Measurements from ENCODE around the gene FAM13A.

FAM13A gene

DNA sequence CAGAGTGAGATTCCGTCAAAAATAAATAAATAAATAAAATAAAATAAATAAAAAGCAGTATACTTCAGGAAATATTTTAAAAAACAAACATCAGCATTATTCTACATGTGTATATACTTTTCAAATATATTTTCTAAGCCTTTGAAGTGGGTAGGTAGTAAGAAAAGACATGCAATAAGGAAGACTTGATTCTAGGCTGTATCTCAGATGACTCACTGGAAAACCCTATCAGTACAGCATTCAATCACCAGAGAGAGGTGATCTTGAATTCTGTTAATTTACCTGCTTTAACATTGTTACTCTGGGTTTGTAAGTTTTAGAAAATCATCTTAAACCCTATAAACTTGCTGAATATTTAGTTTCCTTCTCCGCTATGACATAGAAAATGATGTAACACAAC is 252.8 kb downstream of the FAM13A start:
- H3K9me3 ChIP-seq (ENCODE audit: low read length) = no peaks in the 10 kb centered on the region
- H3K27ac ChIP-seq (ENCODE audit: low read depth, low read length) = no peak overlapping the region
- no peak overlapping the region for H3K9ac ChIP-seq (ENCODE audit: low read length)
- H3K4me3 ChIP-seq (ENCODE audit: low read depth in 1 of 2, low read length in 2 of 2) = no peak overlapping the region
- H3K36me3 ChIP-seq (ENCODE audit: insufficient read depth, low read length) = no peaks in the 10 kb centered on the region
- H3K27me3 ChIP-seq (ENCODE audit: control insufficient read depth in 1 of 2, insufficient read depth in 2 of 2, low read length in 2 of 2) = no peaks in the 10 kb centered on the region
- H3K4me1 ChIP-seq (ENCODE audit: insufficient read depth, low read length) = peaks cover 5% of the 10 kb centered on the region

DNA sequence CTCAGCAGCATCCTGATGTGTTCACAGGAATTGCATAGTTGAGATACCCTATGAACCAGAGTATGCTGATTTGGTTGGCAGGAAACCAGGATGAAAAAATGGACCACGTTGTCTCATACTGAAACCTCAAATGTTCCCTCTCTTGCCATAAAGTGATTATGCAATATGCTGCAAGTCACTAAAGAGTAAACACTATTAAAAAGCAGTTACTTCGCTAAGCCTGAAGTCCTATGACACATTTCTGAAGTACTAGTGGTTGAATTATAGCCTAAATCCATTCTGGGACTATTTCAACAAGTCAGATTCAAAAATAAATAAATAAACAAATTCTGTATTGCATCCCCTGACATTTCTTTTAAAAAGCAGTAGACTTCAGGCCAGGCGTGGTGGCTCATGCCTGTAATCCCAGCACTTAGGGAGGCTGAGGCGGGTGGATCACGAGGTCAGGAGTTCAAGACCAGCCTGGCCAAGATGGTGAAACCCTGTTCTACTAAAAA is 253.3 kb downstream of the FAM13A start:
- peaks cover 5% of the 10 kb centered on the region for H3K4me1 ChIP-seq (ENCODE audit: insufficient read depth, low read length)
- H3K27ac ChIP-seq (ENCODE audit: low read depth, low read length) = no peak overlapping the region
- no peaks in the 10 kb centered on the region for H3K9me3 ChIP-seq (ENCODE audit: low read length)
- no peak overlapping the region for H3K9ac ChIP-seq (ENCODE audit: low read length)
- no peaks in the 10 kb centered on the region for H3K36me3 ChIP-seq (ENCODE audit: insufficient read depth, low read length)
- no peak overlapping the region for H3K4me3 ChIP-seq (ENCODE audit: low read depth in 1 of 2, low read length in 2 of 2)
- no peaks in the 10 kb centered on the region for H3K27me3 ChIP-seq (ENCODE audit: control insufficient read depth in 1 of 2, insufficient read depth in 2 of 2, low read length in 2 of 2)

- no peak overlapping the region for H3K27ac ChIP-seq (ENCODE audit: low read depth, low read length)
- no peak overlapping the region for H3K9ac ChIP-seq (ENCODE audit: low read length)
- no peak overlapping the region for H3K4me3 ChIP-seq (ENCODE audit: low read depth in 1 of 2, low read length in 2 of 2)
- no peaks in the 10 kb centered on the region for H3K27me3 ChIP-seq (ENCODE audit: control insufficient read depth in 1 of 2, insufficient read depth in 2 of 2, low read length in 2 of 2)
- H3K4me1 ChIP-seq (ENCODE audit: insufficient read depth, low read length) = peaks cover 5% of the 10 kb centered on the region
- no peaks in the 10 kb centered on the region for H3K36me3 ChIP-seq (ENCODE audit: insufficient read depth, low read length)
- no peaks in the 10 kb centered on the region for H3K9me3 ChIP-seq (ENCODE audit: low read length)
Observed at GRCh38 chr4:88802585-88803286, 254.2 kb downstream of the FAM13A start.

- no peak overlapping the region for H3K9ac ChIP-seq (ENCODE audit: low read length)
- no peaks in the 10 kb centered on the region for H3K9me3 ChIP-seq (ENCODE audit: low read length)
- no peaks in the 10 kb centered on the region for H3K36me3 ChIP-seq (ENCODE audit: insufficient read depth, low read length)
- no peak overlapping the region for H3K4me3 ChIP-seq (ENCODE audit: low read depth in 1 of 2, low read length in 2 of 2)
- H3K27ac ChIP-seq (ENCODE audit: low read depth, low read length) = no peak overlapping the region
- no peaks in the 10 kb centered on the region for H3K27me3 ChIP-seq (ENCODE audit: control insufficient read depth in 1 of 2, insufficient read depth in 2 of 2, low read length in 2 of 2)
- H3K4me1 ChIP-seq (ENCODE audit: insufficient read depth, low read length) = peaks cover under 1% of the 10 kb centered on the region
Observed at GRCh38 chr4:88802138-88802537, 254.8 kb downstream of the FAM13A start.

GRCh38 chr4:88799900-88800299 is 257.1 kb downstream of the FAM13A start:
- no peaks in the 10 kb centered on the region for H3K27me3 ChIP-seq (ENCODE audit: control insufficient read depth in 1 of 2, insufficient read depth in 2 of 2, low read length in 2 of 2)
- H3K9ac ChIP-seq (ENCODE audit: low read length) = no peak overlapping the region
- H3K36me3 ChIP-seq (ENCODE audit: insufficient read depth, low read length) = no peaks in the 10 kb centered on the region
- H3K4me3 ChIP-seq (ENCODE audit: low read depth in 1 of 2, low read length in 2 of 2) = no peak overlapping the region
- no peaks in the 10 kb centered on the region for H3K9me3 ChIP-seq (ENCODE audit: low read length)
- H3K4me1 ChIP-seq (ENCODE audit: insufficient read depth, low read length) = no peaks in the 10 kb centered on the region
- no peak overlapping the region for H3K27ac ChIP-seq (ENCODE audit: low read depth, low read length)

DNA sequence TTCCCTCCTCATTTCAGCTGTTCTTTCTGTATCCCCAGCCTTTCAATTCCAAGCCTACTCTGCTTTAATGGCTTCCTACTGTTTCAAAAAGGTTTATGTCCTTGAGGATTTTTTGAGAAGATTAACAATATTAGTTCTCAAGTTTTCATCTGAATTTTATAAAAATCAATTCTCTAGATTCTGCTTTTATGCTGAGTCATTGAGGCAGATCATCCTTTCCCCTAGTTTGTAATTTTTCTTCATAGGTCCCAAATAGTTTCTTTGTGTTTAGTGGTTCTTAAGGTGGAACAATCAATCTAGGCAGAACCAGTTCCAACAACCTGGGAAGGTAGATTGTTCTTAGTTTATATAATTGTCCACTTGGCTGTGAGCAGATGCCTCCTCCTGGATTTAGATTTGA is 259.3 kb downstream of the FAM13A start:
- Histone ChIP-seq H3K9ac (ENCODE audit: low read length) (no peak overlapping the region), H3K4me3 (ENCODE audit: low read depth in 1 of 2, low read length in 2 of 2) (no peak overlapping the region), H3K27me3 (ENCODE audit: control insufficient read depth in 1 of 2, insufficient read depth in 2 of 2, low read length in 2 of 2) (no peaks in the 10 kb centered on the region), H3K9me3 (ENCODE audit: low read length) (no peaks in the 10 kb centered on the region), H3K27ac (ENCODE audit: low read depth, low read length) (no peak overlapping the region), H3K36me3 (ENCODE audit: insufficient read depth, low read length) (no peaks in the 10 kb centered on the region), H3K4me1 (ENCODE audit: insufficient read depth, low read length) (peaks cover 8% of the 10 kb centered on the region)

- Histone ChIP-seq H3K9ac (ENCODE audit: low read length) (no peak overlapping the region), H3K9me3 (ENCODE audit: low read length) (no peaks in the 10 kb centered on the region), H3K4me3 (ENCODE audit: low read depth in 1 of 2, low read length in 2 of 2) (no peak overlapping the region), H3K36me3 (ENCODE audit: insufficient read depth, low read length) (no peaks in the 10 kb centered on the region), H3K27ac (ENCODE audit: low read depth, low read length) (no peak overlapping the region), H3K4me1 (ENCODE audit: insufficient read depth, low read length) (peaks cover 12% of the 10 kb centered on the region), H3K27me3 (ENCODE audit: control insufficient read depth in 1 of 2, insufficient read depth in 2 of 2, low read length in 2 of 2) (no peaks in the 10 kb centered on the region)
Observed at GRCh38 chr4:88796545-88796944, 260.4 kb downstream of the FAM13A start.

- Histone ChIP-seq H3K27me3 (ENCODE audit: control insufficient read depth in 1 of 2, insufficient read depth in 2 of 2, low read length in 2 of 2) (no peaks in the 10 kb centered on the region), H3K27ac (ENCODE audit: low read depth, low read length) (no peak overlapping the region), H3K4me3 (ENCODE audit: low read depth in 1 of 2, low read length in 2 of 2) (no peak overlapping the region), H3K9me3 (ENCODE audit: low read length) (no peaks in the 10 kb centered on the region), H3K9ac (ENCODE audit: low read length) (no peak overlapping the region), H3K4me1 (ENCODE audit: insufficient read depth, low read length) (peaks cover 12% of the 10 kb centered on the region), H3K36me3 (ENCODE audit: insufficient read depth, low read length) (peaks cover under 1% of the 10 kb centered on the region)
Observed at GRCh38 chr4:88794952-88795351, 262.0 kb downstream of the FAM13A start.

DNA sequence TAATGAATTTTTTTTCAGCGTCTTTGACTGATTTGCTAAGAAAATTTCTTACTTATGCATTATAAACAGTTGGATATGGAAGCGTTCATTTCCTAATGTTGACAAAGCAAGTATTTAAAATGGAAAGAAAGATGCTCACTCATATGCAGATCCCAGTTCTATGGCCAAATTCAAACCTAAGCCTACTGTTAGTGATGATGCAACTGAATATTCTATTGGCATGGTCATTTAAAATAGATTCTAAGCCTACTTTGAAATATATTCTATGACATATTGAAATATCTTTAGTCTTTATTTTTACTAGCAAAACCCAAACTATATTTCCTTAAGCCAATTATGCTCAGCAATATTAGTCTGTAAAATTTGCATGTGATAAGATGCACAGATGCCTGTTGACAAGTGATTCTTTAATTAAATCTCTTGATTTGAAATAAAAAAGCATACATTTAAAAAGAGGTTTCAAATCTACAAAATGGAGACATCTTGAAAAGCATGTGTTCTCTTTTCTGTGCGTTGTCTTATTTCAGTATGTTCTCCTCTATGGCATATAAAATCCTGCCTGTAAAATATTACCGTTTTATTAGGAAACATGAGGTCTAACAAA is 262.8 kb downstream of the FAM13A start:
- peaks cover 8% of the 10 kb centered on the region for H3K36me3 ChIP-seq (ENCODE audit: insufficient read depth, low read length)
- H3K4me1 ChIP-seq (ENCODE audit: insufficient read depth, low read length) = peaks cover 12% of the 10 kb centered on the region
- H3K4me3 ChIP-seq (ENCODE audit: low read depth in 1 of 2, low read length in 2 of 2) = no peak overlapping the region
- H3K27me3 ChIP-seq (ENCODE audit: control insufficient read depth in 1 of 2, insufficient read depth in 2 of 2, low read length in 2 of 2) = no peaks in the 10 kb centered on the region
- no peak overlapping the region for H3K27ac ChIP-seq (ENCODE audit: low read depth, low read length)
- no peaks in the 10 kb centered on the region for H3K9me3 ChIP-seq (ENCODE audit: low read length)
- no peak overlapping the region for H3K9ac ChIP-seq (ENCODE audit: low read length)

- Histone ChIP-seq H3K9ac (ENCODE audit: low read length) (no peak overlapping the region), H3K27ac (ENCODE audit: low read depth, low read length) (no peak overlapping the region), H3K27me3 (ENCODE audit: control insufficient read depth in 1 of 2, insufficient read depth in 2 of 2, low read length in 2 of 2) (no peaks in the 10 kb centered on the region), H3K4me1 (ENCODE audit: insufficient read depth, low read length) (peaks cover 12% of the 10 kb centered on the region), H3K9me3 (ENCODE audit: low read length) (no peaks in the 10 kb centered on the region), H3K4me3 (ENCODE audit: low read depth in 1 of 2, low read length in 2 of 2) (no peak overlapping the region), H3K36me3 (ENCODE audit: insufficient read depth, low read length) (peaks cover 11% of the 10 kb centered on the region)
Observed at GRCh38 chr4:88793475-88793874, 263.5 kb downstream of the FAM13A start.

GRCh38 chr4:88792821-88793220 is 264.2 kb downstream of the FAM13A start:
- Histone ChIP-seq H3K27ac (ENCODE audit: low read depth, low read length) (peak overlapping the region; percentile 32), H3K27me3 (ENCODE audit: control insufficient read depth in 1 of 2, insufficient read depth in 2 of 2, low read length in 2 of 2) (no peaks in the 10 kb centered on the region), H3K4me1 (ENCODE audit: insufficient read depth, low read length) (peaks cover 12% of the 10 kb centered on the region), H3K9me3 (ENCODE audit: low read length) (no peaks in the 10 kb centered on the region), H3K4me3 (ENCODE audit: low read depth in 1 of 2, low read length in 2 of 2) (no peak overlapping the region), H3K9ac (ENCODE audit: low read length) (no peak overlapping the region), H3K36me3 (ENCODE audit: insufficient read depth, low read length) (peaks cover 14% of the 10 kb centered on the region)

Data from muscle layer of colon (tissue), 2 donors.